ENCODE results near the gene ESYT2.

Gene ESYT2

DNA sequence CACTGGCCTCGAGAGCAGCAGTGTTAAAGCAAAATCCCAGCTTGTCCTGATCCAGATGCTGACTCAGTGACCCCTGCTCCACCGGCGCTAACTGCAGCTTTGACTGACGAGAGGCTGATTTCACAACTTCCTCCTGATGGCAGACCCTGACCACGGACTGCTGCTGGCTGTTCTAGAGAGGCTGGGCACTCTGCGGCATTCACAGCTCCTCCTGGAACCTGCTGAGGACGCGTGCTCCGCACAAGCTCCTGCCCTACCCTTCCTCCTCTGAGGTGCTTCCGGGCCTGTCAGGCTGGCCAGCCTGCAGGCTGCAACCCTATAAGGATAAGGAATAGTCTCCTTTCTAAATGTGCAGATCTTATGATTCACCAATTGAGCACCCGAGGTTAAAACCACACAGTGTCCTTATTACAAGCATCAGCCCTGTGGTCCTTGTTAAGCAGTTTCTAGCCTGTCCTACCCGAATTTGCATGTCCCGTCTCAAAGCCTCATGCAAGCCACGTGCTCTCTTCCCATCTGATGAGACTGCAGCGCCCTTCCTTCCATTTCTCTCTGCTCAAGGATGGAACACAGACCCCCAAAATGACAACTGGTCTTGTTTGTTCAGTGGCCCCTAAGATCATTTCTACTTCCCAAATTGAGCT, 89.2 kb downstream of the ESYT2 start:
- DNase-seq = peak; percentile 84 to 88

- no peak for DNase-seq
Measured at GRCh38 chr7:158738841-158739240, 90.5 kb downstream of the ESYT2 start.

- DNase-seq = no peak
Measured at GRCh38 chr7:158737064-158737695, 92.1 kb downstream of the ESYT2 start.

DNA sequence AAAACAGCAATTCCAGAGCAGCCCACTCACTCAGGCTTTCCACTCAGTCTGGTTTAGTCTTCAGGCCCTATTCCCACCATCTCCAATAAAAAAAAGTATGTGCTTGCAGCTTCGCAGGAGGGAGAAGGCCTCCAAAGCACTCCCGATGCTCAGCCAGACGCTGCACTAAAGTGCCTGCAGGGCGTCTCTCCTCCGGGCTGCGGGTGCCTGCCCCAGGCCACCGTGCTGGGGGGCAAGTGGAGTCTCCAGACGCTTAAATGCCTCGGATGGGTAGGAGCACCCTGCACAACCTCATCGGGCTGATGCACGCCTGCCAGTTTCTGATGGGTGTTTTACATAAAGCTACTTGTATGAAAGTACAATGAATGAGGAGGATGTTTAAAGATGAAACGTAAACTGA, 93.4 kb downstream of the ESYT2 start:
- DNase-seq = no peak

DNA sequence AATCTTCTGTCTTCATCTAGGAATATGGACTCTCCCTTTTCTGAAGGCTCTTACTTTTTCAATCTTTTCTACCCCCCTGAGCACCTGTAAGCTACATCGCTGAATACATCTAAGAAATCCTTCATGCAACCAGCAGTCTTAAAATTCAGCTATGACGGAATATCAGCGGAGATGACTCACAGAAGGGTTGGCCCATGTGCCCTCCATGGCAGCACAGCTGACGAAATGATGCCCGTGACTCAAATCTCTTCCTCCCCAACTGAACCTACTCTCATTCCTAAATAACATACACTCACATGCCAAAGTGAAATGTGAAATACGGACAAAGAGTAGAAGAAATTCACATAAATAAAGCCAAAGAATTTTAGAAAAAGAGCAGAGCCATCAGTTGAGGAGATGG, 94.4 kb downstream of the ESYT2 start:
- DNase-seq = no peak

DNA sequence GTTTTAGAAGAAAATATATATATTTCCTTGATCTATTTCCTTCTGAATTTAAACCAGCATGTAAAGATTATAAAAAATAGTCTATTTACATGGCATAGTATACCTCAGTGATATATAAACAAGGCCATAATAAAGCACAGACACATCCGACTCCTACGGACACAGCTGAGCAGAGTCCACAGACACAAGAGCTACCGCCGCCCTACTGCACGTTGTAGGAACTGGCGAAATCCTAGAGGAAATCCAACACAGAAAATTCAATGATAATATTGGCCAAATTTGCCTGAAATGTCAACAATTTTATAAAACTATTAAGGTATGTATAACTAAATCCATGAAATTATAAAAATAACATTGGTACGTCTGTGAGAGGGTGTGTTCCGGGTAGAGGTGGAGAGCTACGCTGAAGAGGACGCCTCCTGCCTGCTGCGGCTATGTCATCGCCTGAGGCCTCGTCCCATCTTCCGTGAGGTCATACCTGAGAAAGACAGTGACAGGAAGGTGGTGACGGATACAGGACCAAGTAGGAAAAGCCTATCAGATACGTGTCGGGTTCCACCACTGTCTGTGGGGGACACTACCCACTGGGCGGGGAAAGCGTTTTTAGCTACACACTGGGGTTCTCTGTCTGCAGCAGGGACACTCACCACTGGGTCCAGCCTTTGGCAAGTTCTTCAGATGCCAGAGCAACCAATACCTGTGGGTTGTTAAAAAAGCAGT, 95.4 kb downstream of the ESYT2 start:
- peak; percentile 6 to 40 for DNase-seq

GRCh38 chr7:158733220-158733519, 96.1 kb downstream of the ESYT2 start:
- no peak for DNase-seq

DNA sequence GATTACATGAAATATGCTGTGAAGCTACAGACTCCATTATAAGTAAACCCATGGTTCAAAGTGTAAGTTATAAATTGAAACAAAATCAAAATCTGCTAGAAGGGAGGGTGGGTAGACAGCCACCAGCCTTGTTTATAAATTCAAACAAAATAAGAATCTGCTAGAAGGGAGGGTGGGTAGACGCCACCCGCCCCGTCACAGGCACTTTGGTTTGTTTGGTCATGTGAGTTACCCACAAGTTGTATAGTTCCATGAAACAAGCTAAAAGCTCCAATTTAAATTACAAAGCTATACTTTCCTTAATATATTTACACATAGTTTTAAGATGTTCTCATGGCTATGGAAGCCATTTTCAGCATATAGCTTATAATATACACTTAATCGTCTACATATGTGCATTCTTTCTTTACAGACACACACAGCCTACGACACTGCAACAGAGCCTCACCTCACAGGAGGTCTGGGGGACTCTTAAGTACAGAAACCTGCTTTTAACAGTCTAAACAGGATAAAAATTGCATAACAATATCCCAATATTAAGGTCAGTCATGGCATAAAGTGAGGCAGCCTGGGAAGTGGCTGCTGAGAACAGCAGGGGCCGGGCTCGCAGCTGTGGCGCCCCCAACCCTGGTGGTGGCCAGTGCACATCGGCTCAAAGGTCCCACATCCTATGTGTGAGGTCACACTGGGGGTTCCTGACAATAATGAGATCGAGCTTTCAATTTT, 96.7 kb downstream of the ESYT2 start:
- DNase-seq = no peak

DNA sequence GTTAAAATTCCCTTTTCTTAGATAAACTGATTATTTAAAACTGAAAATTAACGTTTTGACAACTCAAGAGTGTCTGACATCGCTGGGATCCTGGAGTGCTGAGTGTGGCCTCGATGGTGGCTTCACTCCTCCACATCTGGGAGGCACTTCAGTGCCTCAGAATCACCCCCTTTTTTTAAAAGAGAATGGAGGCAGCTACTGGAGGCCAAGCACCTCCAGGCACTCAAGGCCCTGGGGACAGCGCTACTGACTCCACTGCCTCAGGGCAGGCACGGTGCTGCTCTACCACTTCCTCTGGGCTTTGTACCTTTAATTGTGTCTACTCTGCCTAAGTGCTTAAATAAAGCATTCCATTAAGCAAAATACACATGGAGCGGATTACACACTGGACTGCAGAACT, 97.5 kb downstream of the ESYT2 start:
- no peak for DNase-seq

- no peak for DNase-seq
Measured at GRCh38 chr7:158730383-158731346, 98.6 kb downstream of the ESYT2 start.

GRCh38 chr7:158729646-158730382, 99.5 kb downstream of the ESYT2 start:
- DNase-seq = no peak

- DNase-seq = no peak
Measured at GRCh38 chr7:158728911-158729645, 100.2 kb downstream of the ESYT2 start.

DNA sequence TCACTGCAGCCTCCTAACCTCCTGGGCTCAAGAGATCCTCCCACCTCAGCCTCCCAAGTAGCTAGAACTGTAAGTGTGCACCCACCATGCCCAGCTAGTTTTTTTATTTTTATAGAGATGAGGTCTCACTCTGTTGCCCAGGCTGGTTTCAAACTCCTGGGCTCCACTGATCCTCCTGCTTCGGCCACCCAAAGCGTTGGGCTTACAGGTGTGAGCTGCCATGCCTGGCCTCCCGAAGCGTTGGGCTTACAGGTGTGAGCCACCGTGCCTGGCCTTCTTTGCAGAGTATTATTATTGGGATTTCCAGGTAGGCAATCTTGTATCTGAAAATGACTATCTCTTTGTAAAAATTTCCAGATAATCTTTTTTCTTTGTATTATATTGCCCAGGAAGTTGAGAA, 101.6 kb downstream of the ESYT2 start:
- DNase-seq = no peak

DNA sequence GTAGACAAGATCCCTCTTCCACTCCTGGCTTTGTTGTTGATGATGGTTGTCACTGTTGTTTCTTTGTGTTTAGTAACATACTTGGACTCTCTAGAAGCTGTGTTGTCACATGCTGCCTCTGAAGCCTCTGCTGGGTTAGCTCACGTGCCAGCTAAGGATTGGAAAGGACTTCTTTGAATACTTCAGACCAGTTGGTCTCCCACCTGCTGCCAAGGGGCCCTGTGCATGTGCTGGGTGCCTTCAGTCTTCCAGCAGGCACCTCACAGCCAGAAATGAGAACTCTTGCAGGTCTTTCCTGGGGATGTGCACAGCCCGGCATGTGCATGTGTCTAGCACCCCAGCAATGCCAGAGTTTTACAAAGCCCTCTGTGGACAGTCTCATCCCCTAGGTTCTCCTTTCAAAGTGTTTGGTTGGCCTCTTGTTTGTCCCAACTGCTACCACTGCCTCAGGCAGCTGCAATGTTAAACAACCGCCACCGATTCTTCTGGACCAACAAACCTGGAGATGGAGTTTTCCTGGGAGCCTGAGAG, 103.0 kb downstream of the ESYT2 start:
- no peak for DNase-seq

DNA sequence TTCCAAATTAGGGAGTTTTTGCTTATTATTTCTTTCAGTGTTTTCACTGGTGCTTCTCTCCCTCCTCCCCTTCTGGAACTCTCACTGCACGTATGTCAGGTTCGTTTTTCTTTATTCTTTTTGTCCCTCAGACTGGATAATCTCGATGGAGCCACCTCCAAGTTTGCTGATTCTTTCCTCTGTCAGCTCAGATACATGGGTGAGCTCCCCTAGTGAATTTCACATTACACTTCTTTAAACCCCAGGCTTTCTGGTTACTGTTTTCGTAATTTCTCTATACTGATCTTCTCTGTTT, 103.9 kb downstream of the ESYT2 start:
- DNase-seq = no peak

GRCh38 chr7:158724658-158725505, 104.4 kb downstream of the ESYT2 start:
- no peak for DNase-seq

GRCh38 chr7:158723714-158724385, 105.5 kb downstream of the ESYT2 start:
- DNase-seq = no peak

DNA sequence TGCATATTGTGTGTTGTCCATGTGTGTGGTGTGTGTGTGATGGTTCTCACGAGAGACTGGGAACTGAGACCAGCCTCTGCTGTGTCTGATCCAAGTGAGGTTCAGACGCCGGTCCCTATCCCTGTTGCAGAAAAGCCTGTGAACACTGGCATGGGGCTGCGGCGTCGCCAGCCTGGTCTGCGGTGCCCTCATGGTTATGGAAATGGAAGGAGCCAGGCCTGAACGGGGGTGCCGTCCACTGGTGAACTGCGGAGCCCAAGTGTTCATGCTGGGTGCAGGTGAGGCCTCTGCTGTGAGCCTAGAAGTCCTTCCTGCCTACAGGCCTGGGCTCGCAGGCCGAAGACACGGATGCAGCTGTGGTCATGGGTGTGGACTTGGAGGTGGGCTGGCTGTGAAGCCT, 106.0 kb downstream of the ESYT2 start:
- DNase-seq = no peak

DNA sequence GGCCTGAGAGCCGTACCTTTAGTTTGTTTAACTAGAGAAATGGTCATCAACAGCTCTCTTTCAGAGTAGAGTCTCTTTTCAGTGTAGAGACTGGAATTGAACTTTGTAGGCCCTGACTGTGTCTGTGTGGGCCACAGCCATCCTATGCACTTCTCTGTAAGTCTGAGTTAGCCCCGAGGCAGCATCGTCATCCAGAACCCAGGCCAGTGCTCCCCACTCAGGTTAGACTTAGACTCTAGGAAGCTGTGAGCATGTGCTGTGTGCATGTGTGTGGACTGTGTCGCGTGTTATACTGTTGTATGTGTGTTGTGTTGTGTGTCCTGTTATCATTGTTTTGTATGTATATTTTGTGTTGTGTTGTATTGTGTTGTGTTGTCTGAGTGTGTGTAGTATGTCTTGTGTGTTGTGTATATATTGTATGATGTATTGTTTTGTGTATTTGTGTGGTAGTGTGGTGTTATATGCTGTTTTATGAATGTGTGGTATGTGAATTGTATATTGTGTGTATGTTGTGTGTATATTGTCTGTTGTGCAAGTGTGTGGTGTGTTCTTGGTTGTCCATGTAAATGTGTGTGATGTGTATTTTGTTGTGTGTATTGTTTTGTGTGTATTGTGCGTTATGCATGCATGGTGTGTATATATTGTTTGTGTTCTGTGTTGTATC, 106.6 kb downstream of the ESYT2 start:
- no peak for DNase-seq

Data from Kasumi-1 (cell line).